GM19035 (cell line): ENCODE measurements around the gene NR2F1.

Experiments
- ATAC-seq: cut with Tn5 transposase; IDR thresholded peaks from one replicate; pipeline ENCODE4 v1.9.1; 2021; ENCODE audit not compliant: unreplicated experiment

NR2F1 gene

DNA sequence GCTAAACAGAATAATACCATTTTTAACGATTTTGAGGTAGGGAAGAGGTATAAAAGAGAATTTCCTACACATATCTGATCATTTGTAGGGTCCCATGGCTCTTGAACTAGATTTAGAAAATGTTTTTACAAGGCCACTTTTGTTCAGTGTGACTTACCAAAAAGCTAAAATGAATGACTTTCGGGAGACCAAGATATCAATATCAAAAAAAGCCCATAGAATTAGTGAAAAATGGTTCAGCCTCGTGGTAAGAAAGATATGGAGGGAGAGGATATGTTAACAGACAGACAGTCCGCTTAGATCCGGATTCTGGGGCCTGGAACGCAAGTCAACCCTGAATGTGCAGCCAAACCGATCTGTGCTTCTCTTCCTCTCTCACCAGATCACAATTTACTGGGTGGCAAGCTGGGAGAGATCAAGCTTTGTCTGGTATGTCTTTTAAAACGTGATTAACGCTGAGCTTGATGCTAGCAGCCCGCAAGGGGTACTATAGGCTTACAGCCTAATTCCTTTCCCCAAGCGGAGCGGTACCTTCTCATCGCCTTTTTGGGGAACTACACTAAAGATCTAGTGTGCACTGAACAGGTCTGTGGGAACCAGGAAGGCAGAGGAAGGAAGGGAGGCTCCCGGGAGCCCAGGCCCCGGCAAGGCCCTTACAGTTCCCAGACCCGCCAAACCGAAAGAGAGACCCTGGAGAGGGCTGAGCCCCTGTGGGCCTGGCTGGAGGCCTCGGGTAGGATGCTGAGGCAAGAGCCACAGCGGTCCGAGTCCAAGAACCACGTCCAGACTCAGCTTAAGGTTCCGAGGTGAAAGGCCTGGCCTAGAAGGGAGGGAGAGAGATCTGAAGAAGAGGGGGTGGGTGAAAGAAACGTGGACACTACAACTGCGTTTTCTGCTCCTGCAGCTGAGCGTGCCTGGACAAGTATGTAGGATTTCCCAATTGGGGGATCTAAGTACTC lies 4.9 kb upstream of the NR2F1 start:
- no peak for ATAC-seq

DNA sequence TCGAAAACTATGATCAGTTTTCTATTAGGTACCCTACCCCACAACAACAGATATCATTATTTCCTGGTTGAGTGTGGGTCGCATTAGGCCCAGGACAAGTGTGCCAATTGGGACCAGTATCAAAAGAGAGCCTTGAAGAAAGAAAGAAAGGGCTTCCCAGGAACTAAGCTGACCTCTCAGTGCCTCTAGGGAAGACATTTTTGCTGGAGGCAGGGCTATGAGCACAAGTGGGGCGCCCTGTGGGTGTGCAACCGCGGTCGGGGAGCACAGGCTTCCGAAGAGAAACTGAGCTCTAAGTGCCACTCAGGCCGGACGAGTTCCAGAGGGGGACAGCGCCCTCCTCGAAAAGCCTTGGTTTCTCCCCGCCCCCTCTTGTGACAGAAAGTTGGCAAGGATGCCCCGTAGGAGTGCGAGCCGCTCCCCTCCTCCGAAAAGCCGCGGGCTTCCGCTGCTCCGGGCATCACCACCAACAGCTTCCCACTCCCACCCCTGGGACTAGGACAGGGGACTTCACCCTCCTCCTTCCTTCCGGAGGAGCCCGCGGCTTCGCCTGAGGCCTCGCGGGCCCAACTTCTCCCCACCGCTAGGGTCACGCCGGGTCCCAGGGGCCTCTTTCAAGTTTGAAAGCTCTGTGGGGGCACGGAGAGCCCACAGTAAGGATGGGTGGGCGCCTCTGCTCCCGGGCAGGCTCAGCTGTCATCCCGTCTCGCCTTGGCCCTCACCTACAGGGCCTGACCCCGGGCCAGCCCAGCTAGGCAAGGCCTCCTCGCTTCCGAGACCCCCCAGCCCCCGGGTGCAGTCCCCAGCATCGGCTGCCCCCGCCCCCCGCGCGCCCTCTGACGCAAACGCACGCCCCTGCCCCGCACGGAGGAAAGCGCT lies 4.0 kb upstream of the NR2F1 start:
- ATAC-seq = no peak

DNA sequence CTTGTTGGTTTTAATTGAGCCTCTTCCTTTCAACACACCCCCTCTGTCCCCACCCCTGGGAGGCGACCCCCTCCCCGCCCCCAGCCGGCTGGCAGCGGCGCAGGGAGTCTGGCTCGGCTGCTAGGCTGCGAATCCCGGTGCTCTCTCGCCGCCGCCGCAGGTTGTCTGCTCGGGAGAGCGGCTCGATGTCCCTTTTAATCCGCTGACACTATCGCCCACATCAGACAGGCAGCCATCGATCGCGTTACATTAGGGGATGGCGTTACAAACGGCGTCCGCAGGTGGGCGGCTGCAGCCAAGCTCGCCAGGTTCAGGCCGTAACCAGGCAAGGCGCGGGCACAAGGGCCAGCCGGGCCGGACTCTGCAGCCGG lies 3.3 kb upstream of the NR2F1 start:
- no peak for ATAC-seq

DNA sequence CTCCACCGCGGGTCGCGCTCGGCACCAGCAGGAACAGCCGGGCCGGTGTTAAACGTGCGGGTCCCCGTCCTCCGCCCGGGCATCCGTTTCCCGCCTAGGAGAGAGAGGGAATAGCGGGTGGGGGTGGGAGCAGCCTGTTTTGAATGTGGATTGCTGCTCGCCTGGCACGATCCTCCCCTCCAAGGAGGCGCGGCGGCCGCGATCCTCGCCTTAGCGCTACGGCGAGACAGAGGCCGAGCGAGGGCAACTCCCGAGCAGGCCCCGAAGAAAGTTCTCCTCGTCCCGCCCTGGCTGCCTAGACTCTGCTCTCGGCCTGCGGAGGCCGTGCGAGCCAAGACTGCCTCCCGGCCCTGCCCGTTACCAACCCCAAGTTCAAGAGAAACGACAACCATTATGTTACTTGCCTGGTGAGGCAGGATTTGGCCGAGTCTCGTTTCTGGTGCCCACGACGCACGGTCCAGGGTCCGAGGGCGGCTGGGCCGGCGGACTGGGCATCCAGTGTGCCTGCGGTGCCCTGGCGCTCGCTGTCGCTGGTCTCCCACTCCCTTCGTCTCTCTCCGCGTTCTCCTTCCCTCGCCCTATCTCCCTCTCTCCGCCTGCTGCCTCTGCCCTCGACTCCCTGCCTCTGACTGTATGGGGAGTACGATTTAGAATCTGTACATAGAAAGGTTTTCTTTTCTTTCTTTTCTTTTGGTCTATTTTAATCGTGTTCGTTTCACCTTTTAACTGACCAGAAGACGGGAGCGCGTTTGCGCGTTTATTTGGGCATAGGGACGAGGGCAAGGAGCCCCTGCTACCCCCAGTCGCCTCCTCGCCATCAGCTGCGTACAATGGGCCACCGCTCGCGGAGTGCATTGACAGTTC lies 2.7 kb upstream of the NR2F1 start:
- ATAC-seq = no peak

DNA sequence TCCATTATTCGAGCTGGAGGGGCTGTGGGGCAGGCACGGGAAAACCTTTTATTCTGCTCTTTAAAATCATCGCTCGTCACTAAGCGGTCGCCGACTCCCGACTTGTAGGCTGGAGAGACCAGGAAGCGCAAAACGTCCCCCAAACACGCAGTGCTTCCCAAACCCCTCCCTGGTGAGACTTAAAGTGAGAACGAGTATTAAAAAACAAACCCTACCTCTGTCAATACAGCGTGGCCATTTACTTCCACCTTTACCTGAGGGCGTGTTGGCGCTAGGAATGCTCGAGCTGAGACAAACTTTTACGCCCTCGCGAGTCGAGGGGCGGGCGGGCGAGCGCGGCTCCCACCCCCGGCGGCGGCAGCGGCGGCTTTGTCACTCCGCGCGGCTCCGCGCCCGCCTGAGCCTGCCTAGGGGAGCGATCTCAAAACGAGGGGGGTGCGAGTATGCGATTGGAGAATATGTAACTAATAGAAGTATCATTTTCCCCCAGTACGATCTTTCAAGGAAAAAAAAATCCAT lies 2.0 kb upstream of the NR2F1 start, which contains the start of gene NR2F1-AS1:
NR2F1-AS1 (minus strand) TSS at position 293 of the 519 bp plus-strand sequence.
- ATAC-seq = peak; percentile 30

DNA sequence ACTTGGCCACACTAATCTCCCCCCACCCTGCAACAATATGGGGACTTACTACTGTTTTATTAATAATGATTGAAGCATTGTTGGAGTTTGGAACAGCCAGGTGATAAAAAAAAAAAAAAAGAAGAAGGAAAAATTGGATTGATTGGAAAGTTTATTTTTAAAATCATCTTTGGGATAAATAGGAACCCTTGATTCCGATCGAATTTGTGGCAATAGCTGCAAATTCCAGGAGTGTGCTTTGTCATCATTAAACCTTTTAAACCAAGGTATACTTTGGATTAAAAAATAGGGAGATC lies 907 bp upstream of the NR2F1 start:
- ATAC-seq = no peak

DNA sequence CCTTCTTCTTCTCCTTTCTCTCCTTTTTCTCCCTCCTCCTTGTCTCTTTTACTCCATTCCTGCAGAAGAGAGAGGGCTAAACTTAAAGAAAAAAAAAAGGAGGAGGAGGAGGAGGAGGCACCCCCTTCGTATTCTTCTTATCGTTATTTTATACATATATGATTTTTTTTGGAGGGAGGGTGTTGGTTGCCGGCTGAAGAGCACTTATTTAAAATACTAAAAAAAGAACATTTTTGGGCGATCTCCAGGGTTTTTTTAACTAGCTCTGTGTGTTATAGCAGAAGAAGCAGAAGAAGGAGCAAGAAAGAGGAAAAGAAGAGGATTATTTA lies 381 bp downstream of the NR2F1 start:
- no peak for ATAC-seq

DNA sequence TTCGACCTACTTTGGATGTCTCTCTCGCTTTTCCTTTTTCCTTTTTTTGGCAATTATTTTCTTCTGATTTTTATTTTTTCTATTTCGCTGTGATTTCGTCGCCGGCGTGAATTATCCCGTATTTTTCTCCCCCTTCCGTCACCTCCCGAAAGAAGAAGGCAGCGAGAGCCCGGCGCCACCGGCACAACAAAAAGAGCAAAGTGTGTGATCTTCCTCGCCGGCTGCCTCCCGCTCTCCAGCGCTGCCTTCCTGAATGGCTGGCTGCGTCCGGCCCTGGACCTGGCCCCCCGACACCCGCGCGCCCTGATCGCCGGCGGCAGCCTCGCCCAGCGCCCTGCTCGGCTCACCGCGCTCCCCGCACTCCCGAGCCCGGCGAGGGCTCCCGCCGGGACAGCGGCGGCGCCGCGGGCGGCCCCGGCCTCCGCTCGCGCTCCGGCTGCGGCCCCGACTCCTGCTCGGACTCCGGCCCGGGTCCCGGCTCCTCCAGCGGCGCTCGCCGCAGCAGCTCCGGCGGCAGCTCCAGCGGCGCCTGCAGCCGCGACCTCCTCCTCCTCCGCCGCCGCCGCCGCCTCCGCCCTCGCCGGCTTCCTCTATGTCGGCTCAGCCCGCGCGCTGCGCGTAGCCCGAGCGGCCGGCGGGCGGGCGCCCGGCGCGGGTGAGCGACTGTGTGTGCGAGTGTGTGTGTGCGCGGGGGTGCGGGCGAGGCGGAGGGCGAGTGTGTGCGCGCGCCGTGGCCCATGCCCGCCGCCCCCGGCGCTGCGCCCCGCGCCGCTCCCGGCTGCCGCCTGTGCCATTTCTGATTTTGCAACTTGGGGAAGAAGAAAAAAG lies 960 bp downstream of the NR2F1 start:
- ATAC-seq = peak; percentile 45

DNA sequence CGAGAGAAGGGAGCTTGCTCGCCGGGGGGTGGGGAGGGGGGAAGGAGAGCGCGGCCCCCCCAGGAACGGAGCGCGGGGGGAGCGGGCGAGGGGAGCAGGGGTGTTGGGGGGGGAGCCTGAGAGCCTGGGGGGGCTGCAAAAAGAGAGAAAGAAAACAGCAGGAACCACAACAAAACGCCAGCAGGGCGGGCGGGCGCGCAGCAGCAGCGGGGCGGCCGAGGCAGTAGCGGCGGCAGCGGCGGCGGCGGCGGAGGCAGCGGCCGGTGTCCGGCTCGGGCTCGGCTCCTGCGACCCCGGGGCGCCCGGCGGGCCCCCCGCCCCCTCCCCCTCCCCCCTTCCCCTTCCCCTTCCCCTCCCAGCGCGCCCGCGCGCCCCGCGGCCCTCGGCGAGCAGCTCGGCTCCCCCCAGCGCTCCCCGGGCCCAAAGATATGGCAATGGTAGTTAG lies 1.6 kb downstream of the NR2F1 start:
- ATAC-seq = no peak

DNA sequence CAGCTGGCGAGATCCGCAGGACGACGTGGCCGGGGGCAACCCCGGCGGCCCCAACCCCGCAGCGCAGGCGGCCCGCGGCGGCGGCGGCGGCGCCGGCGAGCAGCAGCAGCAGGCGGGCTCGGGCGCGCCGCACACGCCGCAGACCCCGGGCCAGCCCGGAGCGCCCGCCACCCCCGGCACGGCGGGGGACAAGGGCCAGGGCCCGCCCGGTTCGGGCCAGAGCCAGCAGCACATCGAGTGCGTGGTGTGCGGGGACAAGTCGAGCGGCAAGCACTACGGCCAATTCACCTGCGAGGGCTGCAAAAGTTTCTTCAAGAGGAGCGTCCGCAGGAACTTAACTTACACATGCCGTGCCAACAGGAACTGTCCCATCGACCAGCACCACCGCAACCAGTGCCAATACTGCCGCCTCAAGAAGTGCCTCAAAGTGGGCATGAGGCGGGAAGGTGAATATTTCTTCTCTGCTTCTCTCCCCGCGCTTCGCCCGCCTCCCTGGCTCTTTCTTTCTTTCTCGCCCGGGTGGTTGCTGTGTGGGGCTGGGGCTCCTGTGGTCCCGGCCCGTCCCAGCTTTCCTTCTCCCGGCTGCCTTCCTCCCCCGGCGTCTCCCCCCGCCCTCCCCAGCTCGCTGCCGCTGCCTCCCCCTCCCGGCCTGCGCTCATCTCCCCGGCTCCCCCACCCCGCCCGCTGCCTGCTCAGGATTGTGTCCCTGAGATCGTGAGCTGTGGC lies 2.2 kb downstream of the NR2F1 start:
- ATAC-seq = no peak

DNA sequence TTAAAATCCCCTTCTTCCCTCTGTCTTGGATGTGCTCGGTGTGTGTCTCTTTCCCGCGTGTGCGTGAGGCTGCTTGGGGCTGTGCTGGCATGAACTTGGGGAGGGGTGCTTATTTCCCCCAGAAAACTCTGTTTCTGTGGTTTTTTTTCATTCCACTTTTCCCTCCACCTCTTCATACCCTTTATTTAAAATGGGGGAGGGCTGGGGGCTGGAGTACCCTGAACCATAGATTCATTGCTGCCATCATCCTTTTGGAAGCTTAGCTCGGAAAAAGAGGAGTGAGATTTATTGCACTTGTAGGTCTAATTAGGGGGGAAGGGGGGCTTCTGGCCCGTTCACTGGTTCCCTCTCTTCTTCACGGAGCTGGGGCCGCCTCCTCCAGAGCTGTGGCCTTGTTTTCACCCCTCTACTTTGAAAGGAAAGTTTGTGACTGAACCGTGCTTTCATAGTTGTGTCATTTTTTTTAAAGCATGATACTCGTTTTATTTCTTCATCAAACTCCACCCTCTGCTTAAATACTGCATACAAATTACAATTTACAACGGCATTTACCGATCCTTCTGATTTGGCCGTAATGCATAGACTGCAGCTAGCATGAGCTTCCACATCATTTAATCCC lies 2.9 kb downstream of the NR2F1 start:
- no peak for ATAC-seq

DNA sequence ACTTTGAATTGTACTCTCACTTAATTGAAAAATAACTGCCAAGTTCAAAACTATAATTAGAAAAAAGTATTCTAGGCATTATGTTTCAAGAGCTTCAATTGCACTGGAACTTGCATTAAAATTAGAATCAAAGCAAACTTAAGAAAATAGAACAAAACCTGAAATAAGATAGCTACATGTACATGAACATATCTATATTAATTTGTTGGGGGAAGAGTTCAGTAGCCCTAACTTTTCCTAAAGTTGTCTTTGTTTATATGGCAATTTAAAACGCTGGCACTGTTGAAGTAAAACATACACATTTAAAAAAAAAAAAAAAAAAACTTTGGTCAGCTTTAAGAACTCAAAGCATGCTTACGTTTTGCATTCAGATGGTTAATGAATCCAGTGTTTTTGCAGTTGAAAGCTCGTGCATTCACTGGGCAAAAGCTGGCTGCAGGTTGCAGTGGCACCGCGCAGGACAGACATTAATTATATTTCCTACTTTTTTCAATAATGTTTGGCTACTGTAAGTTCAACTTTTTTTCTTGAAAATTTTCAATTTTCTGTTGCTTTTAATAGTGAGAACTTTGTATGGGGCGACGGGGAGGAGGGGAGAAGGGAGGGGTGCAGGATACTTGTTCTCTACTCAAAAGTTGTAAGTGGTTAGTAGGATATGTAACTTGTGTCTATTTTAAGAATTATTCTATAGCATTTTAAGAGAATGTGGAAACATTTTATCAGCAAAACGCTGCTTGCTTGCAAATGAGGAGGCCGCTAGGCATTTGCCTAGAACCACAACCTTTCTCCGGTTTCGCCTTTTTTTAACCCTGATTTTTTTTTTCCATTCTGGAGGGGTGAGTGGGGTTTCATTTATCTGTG lies 3.9 kb downstream of the NR2F1 start:
- ATAC-seq = no peak

DNA sequence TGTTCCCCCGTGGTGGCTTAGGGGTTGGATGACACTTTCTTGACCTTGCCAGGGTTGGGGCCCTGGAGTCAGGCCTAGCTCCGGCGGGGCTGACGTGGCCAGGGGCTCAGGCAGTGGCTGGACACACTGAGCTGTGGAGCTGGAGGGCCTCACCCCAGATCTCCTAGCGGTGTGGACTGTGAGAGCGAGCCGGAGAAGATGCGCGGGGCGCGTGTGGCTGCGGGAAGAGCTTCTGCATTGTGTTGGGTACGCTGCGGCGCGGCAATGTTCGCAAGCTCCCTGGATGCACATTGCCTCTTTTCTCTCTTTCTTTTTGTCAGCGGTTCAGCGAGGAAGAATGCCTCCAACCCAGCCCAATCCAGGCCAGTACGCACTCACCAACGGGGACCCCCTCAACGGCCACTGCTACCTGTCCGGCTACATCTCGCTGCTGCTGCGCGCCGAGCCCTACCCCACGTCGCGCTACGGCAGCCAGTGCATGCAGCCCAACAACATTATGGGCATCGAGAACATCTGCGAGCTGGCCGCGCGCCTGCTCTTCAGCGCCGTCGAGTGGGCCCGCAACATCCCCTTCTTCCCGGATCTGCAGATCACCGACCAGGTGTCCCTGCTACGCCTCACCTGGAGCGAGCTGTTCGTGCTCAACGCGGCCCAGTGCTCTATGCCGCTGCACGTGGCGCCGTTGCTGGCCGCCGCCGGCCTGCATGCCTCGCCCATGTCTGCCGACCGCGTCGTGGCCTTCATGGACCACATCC lies 4.8 kb downstream of the NR2F1 start:
- no peak for ATAC-seq

DNA sequence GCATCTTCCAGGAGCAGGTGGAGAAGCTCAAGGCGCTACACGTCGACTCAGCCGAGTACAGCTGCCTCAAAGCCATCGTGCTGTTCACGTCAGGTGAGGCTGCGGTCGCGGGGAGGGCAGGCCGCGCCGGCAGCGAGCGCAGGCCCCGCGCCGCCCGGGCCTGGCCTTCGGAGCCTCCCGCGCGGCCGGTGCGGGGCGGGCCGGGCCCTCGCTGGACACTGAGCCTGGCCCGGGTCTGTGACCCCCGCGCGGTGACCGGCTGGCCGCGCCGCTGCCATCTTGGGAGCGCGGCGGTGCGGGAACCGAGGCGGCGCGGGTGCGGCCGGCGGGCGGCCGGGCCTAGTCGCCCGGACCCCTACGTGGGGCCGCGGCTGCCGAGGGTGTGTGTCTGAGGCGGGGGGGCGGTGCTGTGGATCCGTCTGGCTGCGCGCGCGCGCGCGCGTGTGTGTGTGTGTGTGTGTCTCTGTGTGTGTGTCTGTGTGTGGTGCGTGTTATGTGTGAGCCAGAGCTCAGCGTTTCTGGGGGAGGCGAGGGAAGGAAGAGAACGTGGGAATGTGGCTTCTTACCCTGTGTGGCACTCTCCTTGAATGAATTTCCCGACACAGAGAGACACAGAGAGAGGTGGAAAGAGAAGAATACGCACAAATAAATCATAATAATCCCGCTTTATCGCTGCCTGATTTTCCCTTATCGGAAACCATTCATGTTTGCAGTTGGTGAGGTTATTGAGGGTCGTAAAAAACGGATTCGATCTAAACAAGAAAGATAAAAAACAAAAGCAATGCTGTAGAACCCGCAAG lies 5.5 kb downstream of the NR2F1 start:
- ATAC-seq = no peak

DNA sequence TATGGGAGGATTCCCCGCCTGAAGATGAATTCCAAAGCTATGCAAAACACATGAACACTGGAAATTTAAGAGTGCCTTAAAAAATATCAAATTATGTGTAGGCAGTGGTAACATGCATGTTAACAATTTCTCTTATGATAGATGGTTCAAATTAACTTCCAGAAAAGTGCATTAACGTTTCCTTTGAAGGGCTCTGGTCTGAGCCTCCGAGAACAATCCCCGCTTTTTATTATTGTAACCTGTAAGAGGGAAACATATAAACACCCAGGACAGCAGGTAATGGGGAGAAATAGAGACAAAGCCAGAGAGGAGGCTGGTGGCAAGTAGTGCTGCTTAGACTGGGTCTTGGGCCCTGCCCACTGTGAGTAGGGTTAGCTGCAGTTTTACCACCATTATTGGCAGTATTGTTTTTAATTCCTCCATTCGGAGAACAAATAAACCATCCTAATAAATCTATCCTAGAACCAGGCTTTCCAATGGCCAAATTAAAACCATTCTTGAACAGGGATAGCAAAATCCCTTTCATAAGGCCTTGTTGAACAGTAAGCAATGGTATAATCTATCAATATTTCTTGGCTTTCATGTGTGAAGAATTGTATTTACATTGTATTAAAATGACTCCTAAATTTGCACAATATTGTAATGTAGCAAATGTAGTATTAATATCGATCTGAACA lies 6.3 kb downstream of the NR2F1 start:
- ATAC-seq = no peak

DNA sequence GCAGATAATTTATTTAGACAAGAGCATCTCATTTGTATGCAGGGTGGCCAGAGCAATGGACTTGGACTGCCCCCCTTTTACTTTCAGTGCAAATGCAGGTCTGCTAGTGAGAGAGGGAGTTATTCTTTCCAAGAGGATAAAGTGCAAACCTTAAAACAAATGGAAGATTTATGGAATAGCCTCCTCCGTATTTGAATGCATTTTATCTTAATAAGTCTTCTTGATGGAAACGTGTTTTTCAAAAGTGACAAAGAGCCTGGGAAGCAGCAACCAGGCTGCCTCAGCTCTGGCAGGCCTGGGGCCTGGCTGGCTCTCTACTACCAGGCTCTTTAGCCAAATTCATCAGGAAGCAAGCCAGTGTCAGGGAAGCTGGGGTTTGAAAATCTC lies 6.8 kb downstream of the NR2F1 start:
- no peak for ATAC-seq
